Measurements from ENCODE around the gene SCCPDH.

DNA sequence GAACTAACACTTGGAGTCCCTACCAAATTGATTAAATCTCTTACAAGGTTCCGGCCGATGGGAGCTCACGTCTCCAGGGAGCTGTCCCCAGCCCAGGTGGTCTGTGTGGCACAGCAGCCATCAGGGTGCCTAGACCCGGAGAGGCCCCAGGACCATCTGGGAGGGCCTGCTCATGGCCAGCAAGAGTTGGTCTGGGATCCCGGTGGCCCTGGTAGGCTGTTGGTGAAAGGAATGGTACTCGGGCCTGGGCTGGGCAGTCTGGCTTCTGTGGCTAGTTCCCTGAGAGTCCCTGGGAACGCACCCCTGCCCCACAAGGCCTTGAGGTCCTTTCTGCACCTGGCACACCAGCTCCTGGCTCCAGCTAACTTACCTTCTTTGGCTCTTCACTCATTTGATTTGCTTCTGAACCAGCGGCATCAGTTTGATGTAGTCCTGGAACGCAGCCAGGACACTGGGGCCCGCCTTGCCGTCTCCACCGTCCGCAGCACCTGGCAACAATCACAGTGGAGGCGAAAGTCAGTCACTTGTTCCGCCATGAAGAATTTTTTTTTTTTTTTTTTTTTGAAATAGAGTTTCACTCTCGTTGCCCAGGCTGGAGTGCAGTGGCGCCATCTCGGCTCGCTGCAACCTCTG, 62.5 kb downstream of the SCCPDH start:
- TF ChIP-seq, protein P1, sequence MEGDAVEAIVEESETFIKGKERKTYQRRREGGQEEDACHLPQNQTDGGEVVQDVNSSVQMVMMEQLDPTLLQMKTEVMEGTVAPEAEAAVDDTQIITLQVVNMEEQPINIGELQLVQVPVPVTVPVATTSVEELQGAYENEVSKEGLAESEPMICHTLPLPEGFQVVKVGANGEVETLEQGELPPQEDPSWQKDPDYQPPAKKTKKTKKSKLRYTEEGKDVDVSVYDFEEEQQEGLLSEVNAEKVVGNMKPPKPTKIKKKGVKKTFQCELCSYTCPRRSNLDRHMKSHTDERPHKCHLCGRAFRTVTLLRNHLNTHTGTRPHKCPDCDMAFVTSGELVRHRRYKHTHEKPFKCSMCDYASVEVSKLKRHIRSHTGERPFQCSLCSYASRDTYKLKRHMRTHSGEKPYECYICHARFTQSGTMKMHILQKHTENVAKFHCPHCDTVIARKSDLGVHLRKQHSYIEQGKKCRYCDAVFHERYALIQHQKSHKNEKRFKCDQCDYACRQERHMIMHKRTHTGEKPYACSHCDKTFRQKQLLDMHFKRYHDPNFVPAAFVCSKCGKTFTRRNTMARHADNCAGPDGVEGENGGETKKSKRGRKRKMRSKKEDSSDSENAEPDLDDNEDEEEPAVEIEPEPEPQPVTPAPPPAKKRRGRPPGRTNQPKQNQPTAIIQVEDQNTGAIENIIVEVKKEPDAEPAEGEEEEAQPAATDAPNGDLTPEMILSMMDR (IDR thresholded peaks at IDR 0.05 in 8 of 11, conservative IDR thresholded peaks at IDR 0.05 in 3 of 11): no peak
- TF ChIP-seq POLR2AphosphoS5 (IDR thresholded peaks at IDR 0.05) (no peak), POLR2A (IDR thresholded peaks at IDR 0.05) (no peak)
